GM12878 (cell line): ENCODE results near the gene YKT6.

Experiments
- CEBPB ChIP-seq, 2 experiments: fragments of 150-350 bp in 1 of 2; IDR thresholded peaks; 2 replicates each; pipeline ENCODE4 v1.6.1; 2012 to 2014; ENCODE audit warnings: low read depth in 2 of 2, low read length in 2 of 2, borderline replicate concordance in 1 of 2, inconsistent platforms in 1 of 2
- EP300 ChIP-seq, 2 experiments: fragments of 150-350 bp in 1 of 2; IDR thresholded peaks; 2 replicates each; pipeline ENCODE4 v1.6.1; 2011 to 2012; ENCODE audit warnings: low read depth in 2 of 2, low read length in 2 of 2, borderline replicate concordance in 1 of 2, improper control_type of control experiment in 1 of 2, inconsistent platforms in 1 of 2; ENCODE audit not compliant: control insufficient read depth in 1 of 2
- SMARCA5 ChIP-seq: fragments of 450-650 bp; IDR thresholded peaks from 2 replicates; pipeline ENCODE4 v1.6.1; 2017; ENCODE audit warnings: mild to moderate bottlenecking

GRCh38 chr7:44230286-44230685, 29.5 kb downstream of the YKT6 start:
- TF ChIP-seq CEBPB (IDR thresholded peaks at IDR 0.05; ENCODE audit: borderline replicate concordance in 1 of 2, low read depth in 2 of 2, low read length in 2 of 2) = no peak
- no peak for TF ChIP-seq SMARCA5
- no peak for TF ChIP-seq EP300 (IDR thresholded peaks at IDR 0.05; ENCODE audit: borderline replicate concordance in 1 of 2, control insufficient read depth in 1 of 2, low read depth in 2 of 2, low read length in 2 of 2)
